NCI-H460 (cell line): Measurements from ENCODE around the gene FAM219A. TPM values are rescaled to one million over a fixed set of nuclear protein-coding genes. Genes with fewer than 3 reads are reported as not detected.
"Not testable (repeated sequence)": the region's sequence is repeated elsewhere in the genome, so short reads cannot be mapped to it uniquely, and the experiment has no call there.

Experiments
- DNase-seq: peaks from one replicate; pipeline ENCODE4 v3.0.0-alpha.2; 2016; ENCODE audit warnings: low read depth; ENCODE audit errors: extremely low read depth
- total RNA-seq: library from RNA; depleted of rRNA; stranded (reverse); fragments of >200 nt; shearing (Covaris generic); gene quantifications from 2 replicates; pipeline ENCODE4 v1.2.3, GENCODE V29; 2014

FAM219A gene
- total RNA-seq, 1 experiment from 2014 or later: 9.3 TPM

- DNase-seq: no peak
These were observed 11.4 kb downstream of the FAM219A start for GRCh38 chr9:34446951-34447350.

- no peak for DNase-seq
These were observed 11.9 kb downstream of the FAM219A start for GRCh38 chr9:34446468-34446891.

- DNase-seq: no peak
These were observed 14.4 kb downstream of the FAM219A start for GRCh38 chr9:34443976-34444375.

- no peak for DNase-seq
These were observed 14.8 kb downstream of the FAM219A start for GRCh38 chr9:34443533-34443932.

GRCh38 chr9:34442770-34443169, 15.6 kb downstream of the FAM219A start:
- DNase-seq: no peak

- no peak for DNase-seq
These were observed 18.4 kb downstream of the FAM219A start for GRCh38 chr9:34440017-34440416.

GRCh38 chr9:34438465-34438864, 19.9 kb downstream of the FAM219A start:
- not testable (repeated sequence) for DNase-seq

GRCh38 chr9:34437926-34438307, 20.5 kb downstream of the FAM219A start:
- not testable (repeated sequence) for DNase-seq

GRCh38 chr9:34437006-34437925, 21.1 kb downstream of the FAM219A start:
- peak; percentile 56 for DNase-seq

- no peak for DNase-seq
These were observed 26.7 kb downstream of the FAM219A start for GRCh38 chr9:34431667-34432066.

GRCh38 chr9:34430843-34431437, 27.4 kb downstream of the FAM219A start:
- peak; percentile 31 for DNase-seq

- DNase-seq: no peak
These were observed 29.9 kb downstream of the FAM219A start for GRCh38 chr9:34428325-34428958.

GRCh38 chr9:34426347-34427074, 31.9 kb downstream of the FAM219A start:
- no peak for DNase-seq

- no peak for DNase-seq
These were observed 38.5 kb downstream of the FAM219A start for GRCh38 chr9:34419716-34420504.

GRCh38 chr9:34417734-34418133, 40.6 kb downstream of the FAM219A start:
- DNase-seq: no peak

- peak; percentile 26 for DNase-seq
These were observed 45.0 kb downstream of the FAM219A start for GRCh38 chr9:34413231-34413852.

- no peak for DNase-seq
These were observed 46.0 kb downstream of the FAM219A start for GRCh38 chr9:34412336-34412735.

GRCh38 chr9:34409154-34409553, 49.2 kb downstream of the FAM219A start:
- no peak for DNase-seq

GRCh38 chr9:34408173-34408572, 50.2 kb downstream of the FAM219A start:
- no peak for DNase-seq

GRCh38 chr9:34406219-34406618, 52.2 kb downstream of the FAM219A start:
- no peak for DNase-seq
